COLO668 (cell line): ENCODE results near the gene PTPRN2.
A peak's percentile ranks its signal among the peaks of the same experiment; 100 is the strongest.
"Not testable (repeated sequence)": the region's sequence is repeated elsewhere in the genome, so short reads cannot be mapped to it uniquely, and the experiment has no call there.

ENCODE experiments used
- DNase-seq: peaks from one replicate; lab custom pipeline; 2025; ENCODE audit not compliant: unreplicated experiment; lab: John Stamatoyannopoulos, UW

PTPRN2 gene

DNA sequence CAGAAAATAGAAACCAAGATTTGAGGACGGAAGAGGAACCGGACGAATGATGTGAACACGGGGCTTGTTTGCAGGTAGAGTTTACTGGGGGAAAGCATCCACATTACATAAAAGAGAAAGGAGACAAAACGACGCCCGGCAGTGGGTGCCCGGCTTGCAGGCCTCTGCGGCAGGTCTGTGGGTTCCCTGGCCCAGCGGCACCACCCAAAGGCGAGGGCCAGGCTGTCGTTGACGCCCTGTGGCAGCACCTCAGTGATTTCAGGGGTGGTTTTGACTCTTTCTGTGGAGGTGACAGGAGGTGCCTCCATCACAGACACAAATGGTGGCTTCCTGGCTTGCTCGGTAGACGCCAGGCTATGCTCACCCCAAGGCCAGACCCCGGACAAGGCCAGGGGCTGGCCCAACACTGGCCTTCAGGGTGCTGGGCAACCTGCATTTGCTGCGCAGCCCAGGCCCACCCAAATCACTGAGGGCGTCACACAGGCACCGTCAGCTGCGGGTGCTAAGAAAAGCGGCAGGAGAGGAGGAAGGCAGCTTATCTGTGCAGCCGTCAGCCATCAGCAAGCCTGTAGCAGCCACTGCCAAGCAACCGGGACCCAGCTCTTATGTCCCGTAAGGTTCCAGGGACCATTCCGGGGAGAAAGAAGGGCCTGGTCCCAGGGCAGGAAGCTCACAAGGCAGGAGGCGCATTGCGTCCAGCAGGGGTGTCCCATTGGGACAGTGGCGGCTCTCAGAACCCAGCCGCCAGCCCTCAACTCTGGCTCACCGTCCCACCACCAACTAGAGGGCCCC lies 230.3 kb downstream of the PTPRN2 start:
- no peak for DNase-seq

- no peak for DNase-seq
Observed at GRCh38 chr7:158356454-158356853, 231.2 kb downstream of the PTPRN2 start.

DNA sequence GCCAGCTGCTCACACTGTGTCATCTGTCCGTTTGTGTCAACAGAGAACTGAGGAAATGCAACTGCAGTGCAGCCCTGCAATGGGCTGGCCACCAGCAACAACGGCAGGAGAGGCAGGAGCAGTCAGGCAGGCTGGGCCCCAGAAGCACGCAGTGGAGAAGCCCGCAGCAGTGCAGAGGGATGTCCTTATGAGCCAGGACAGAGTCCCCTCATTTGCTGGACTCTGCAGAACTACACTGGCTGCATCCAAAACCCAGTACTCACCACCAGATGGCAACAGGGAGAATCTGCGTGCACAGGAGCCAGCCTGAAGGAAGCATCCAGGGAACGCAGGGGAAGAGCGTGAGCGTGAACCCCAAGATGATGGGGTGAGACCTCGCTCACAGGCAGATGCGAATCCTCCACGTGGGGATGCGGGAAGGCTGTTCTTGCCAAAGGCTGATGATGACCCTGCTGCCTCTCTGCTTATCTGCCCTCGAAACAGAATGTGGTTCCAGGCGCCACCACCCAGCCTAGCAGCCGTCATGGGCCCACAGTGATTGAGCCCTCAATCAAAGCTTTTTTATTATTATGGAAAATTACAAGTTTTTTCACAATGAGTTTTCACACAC lies 232.1 kb downstream of the PTPRN2 start:
- DNase-seq = peak; percentile 20

- DNase-seq = no peak
Observed at GRCh38 chr7:158354861-158355260, 232.8 kb downstream of the PTPRN2 start.

- DNase-seq = peak; percentile 18
Observed at GRCh38 chr7:158353606-158354570, 233.7 kb downstream of the PTPRN2 start.

GRCh38 chr7:158351899-158352729 lies 235.5 kb downstream of the PTPRN2 start:
- DNase-seq = not testable (repeated sequence)

GRCh38 chr7:158351481-158351880 lies 236.1 kb downstream of the PTPRN2 start:
- no peak for DNase-seq

GRCh38 chr7:158351051-158351450 lies 236.6 kb downstream of the PTPRN2 start:
- DNase-seq = no peak

- no peak for DNase-seq
Observed at GRCh38 chr7:158350166-158350900, 237.3 kb downstream of the PTPRN2 start.

DNA sequence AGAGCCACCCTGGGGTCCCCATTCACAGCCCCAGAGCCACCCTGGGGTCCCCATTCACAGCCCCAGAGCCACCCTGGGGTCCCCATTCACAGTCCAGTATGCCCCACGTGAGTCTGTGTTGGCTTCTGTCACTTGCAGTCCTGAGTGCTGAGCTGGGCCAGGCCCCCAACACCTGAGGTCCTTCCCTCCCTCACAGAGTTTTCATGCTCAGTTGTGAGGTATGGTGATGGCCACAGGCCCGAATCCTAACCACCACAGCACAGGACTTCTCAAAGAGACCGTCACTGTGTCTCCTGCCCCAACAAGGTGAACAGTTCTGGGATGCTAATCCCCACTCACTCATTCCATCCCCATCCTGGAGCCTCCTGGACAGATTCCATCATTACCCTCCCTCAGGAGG lies 239.2 kb downstream of the PTPRN2 start:
- DNase-seq = no peak

DNA sequence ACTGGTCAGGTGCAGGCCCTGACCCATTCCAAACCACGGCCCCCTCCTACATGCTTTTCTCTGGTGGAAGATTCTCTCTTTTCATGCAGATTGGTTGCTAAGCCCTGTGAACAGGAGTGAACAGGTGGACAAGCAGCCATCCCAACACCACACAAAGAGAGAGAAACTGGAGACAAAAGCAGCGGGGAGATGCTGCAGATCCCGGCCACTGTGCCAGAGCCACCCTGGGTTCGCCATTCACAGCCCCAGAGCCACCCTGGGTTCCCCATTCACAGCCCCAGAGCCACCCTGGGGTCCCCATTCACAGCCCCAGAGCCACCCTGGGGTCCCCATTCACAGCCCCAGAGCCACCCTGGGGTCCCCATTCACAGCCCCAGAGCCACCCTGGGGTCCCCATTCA lies 239.6 kb downstream of the PTPRN2 start:
- not testable (repeated sequence) for DNase-seq

DNA sequence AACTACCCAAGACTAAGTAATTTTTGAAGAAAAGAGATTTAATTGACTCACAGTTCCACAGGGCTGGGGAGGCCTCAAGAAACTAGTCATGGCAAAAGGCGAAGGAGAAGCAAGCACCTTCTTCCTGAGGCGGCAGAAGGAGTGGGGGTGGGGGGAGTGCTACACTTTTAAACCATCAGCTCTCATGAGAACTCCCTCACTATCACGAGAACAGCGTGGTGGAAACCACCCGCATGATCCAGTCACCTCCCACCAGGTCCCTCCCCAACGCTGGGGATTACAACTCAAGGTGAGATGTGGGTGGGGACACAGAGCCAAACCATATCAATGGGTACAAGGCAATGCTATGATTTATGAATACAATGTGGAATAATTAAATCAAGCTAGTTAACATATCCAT lies 241.9 kb downstream of the PTPRN2 start:
- no peak for DNase-seq

- DNase-seq = no peak
Observed at GRCh38 chr7:158344706-158345300, 242.8 kb downstream of the PTPRN2 start.

- DNase-seq = no peak
Observed at GRCh38 chr7:158343936-158344455, 243.6 kb downstream of the PTPRN2 start.

DNA sequence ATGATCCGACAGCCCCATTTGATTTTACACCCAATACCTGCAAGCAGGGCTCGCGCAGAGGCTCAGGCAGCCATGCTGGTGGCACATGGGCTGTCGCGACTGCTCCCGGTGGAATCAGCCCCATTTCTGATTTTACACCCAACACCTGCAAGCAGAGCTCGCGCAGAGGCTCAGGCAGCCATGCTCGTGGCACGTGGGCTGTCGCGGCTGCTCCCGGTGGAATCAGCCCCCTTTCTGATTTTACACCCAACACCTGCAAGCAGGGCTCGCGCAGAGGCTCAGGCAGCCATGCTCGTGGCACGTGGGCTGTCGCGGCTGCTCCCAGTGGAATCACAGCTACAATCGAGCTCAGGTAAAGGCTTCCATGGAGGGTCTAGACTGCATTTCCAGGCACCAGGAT lies 244.1 kb downstream of the PTPRN2 start:
- no peak for DNase-seq

- DNase-seq = not testable (repeated sequence)
Observed at GRCh38 chr7:158341097-158341496, 246.5 kb downstream of the PTPRN2 start.

- DNase-seq = not testable (repeated sequence)
Observed at GRCh38 chr7:158336952-158337351, 250.7 kb downstream of the PTPRN2 start.

DNA sequence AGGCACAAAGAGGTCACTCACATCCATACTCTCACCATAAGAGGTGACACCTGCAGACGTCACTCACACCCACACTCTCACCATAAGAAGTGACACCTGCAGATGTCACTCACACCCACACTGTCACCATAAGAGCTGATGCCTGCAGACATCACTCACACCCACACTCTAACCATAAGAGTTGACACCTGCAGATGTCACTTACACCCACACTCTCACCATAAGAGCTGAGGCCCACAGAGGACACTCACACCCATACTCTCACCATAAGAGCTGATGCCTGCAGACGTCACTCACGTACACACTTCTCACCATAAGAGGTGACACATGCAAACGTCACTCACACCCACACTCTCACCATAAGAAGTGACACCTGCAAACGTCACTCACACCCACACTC lies 255.1 kb downstream of the PTPRN2 start:
- DNase-seq = not testable (repeated sequence)

DNA sequence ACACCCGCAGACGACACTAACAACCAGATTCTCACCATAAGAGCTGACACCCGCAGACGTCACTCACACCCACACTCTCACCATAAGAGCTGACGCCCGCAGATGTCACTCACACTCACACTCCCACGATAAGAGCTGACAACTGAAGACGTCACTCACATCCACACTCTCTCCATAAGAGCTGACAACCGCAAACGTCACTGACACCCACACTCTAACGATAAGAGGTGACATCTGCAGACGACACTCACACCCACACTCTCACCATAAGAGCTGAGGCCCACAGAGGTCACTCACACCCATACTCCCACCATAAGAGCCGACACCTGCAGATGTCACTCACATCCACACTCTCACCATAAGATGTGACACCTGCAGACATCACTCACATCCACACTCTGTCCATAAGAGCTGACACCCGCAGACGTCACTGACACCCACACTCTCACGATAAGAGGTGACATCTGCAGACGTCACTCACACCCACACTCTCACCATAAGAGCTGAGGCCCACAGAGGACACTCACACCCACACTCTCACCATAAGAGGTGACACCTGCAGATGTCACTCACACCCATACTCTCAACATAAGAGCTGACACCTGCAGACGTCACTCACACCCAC lies 255.7 kb downstream of the PTPRN2 start:
- DNase-seq = not testable (repeated sequence)
